ENCODE results near the gene ADGRL3. TPM values are rescaled to one million over a fixed set of nuclear protein-coding genes. Genes with fewer than 3 reads are reported as not detected.

The ADGRL3 gene
- total and polyA plus RNA-seq, 4 donors = 0.07 to 1.7 (median 0.82) TPM

GRCh38 chr4:61408861-61409260, 208.7 kb downstream of the ADGRL3 start:
- TF ChIP-seq FOXA1 (IDR thresholded peaks at IDR 0.05) = no peak
- no peak for TF ChIP-seq GABPA (IDR thresholded peaks at IDR 0.05 in 1 of 2, conservative IDR thresholded peaks at IDR 0.05 in 1 of 2)
- no peak for TF ChIP-seq HNF4G (IDR thresholded peaks at IDR 0.05)
- TF ChIP-seq RXRA (IDR thresholded peaks at IDR 0.05) = no peak
- TF ChIP-seq ZBTB33 (IDR thresholded peaks at IDR 0.05) = no peak
- no peak for TF ChIP-seq CTCF (IDR thresholded peaks at IDR 0.05; ENCODE audit: low read depth, low read length, missing input control)
- no peak for TF ChIP-seq SP1 (IDR thresholded peaks at IDR 0.05)
- no peak overlapping the region for H3K27ac ChIP-seq (ENCODE audit: low read depth in 1 of 2, low read length in 2 of 2)
- H3K27me3 ChIP-seq (ENCODE audit: control insufficient read depth in 4 of 4, insufficient read depth in 4 of 4, low read length in 3 of 4) = no peaks in the 10 kb centered on the region
- no peaks in the 10 kb centered on the region for H3K9me3 ChIP-seq (ENCODE audit: control insufficient read depth in 4 of 4, low read length in 3 of 4)
- no peaks in the 10 kb centered on the region for H3K36me3 ChIP-seq (ENCODE audit: control insufficient read depth in 4 of 4, insufficient read depth in 3 of 4, low read depth in 1 of 4, low read length in 3 of 4)
- H3K4me3 ChIP-seq (ENCODE audit: low read depth in 1 of 3, low read length in 3 of 3) = no peak overlapping the region
- DNase-seq (ENCODE audit: low spot score) = no peak
- H3K4me1 ChIP-seq (ENCODE audit: control insufficient read depth in 4 of 4, insufficient read depth in 4 of 4, low read length in 3 of 4) = no peaks in the 10 kb centered on the region
- no peak overlapping the region for H3K9ac ChIP-seq (ENCODE audit: low read depth in 1 of 2, low read length in 2 of 2)

- Histone ChIP-seq H3K27ac (ENCODE audit: low read depth in 1 of 2, low read length in 2 of 2) (no peak overlapping the region), H3K9me3 (ENCODE audit: control insufficient read depth in 4 of 4, low read length in 3 of 4) (no peaks in the 10 kb centered on the region), H3K4me3 (ENCODE audit: low read depth in 1 of 3, low read length in 3 of 3) (no peak overlapping the region), H3K9ac (ENCODE audit: low read depth in 1 of 2, low read length in 2 of 2) (no peak overlapping the region), H3K27me3 (ENCODE audit: control insufficient read depth in 4 of 4, insufficient read depth in 4 of 4, low read length in 3 of 4) (no peaks in the 10 kb centered on the region), H3K36me3 (ENCODE audit: control insufficient read depth in 4 of 4, insufficient read depth in 3 of 4, low read depth in 1 of 4, low read length in 3 of 4) (no peaks in the 10 kb centered on the region), H3K4me1 (ENCODE audit: control insufficient read depth in 4 of 4, insufficient read depth in 4 of 4, low read length in 3 of 4) (no peaks in the 10 kb centered on the region)
- no peak for TF ChIP-seq NR2F2 (IDR thresholded peaks at IDR 0.05)
- TF ChIP-seq SP1 (IDR thresholded peaks at IDR 0.05) = no peak
- TF ChIP-seq HNF4G (IDR thresholded peaks at IDR 0.05) = no peak
- no peak for TF ChIP-seq RAD21 (IDR thresholded peaks at IDR 0.05)
- TF ChIP-seq ZBTB33 (IDR thresholded peaks at IDR 0.05) = no peak
- no peak for TF ChIP-seq MAX (IDR thresholded peaks at IDR 0.05)
- TF ChIP-seq CTCF (IDR thresholded peaks at IDR 0.05; ENCODE audit: low read depth, low read length, missing input control) = no peak
- no peak for TF ChIP-seq JUND (IDR thresholded peaks at IDR 0.05)
- no peak for TF ChIP-seq ATF3 (IDR thresholded peaks at IDR 0.05)
- TF ChIP-seq REST (IDR thresholded peaks at IDR 0.05) = no peak
- no peak for TF ChIP-seq RXRA (IDR thresholded peaks at IDR 0.05)
- TF ChIP-seq GABPA (IDR thresholded peaks at IDR 0.05 in 1 of 2, conservative IDR thresholded peaks at IDR 0.05 in 1 of 2) = no peak
- TF ChIP-seq HNF4A (conservative IDR thresholded peaks at IDR 0.05) = no peak
- TF ChIP-seq YY1 (IDR thresholded peaks at IDR 0.05) = no peak
- TF ChIP-seq FOXA2 (IDR thresholded peaks at IDR 0.05) = no peak
- TF ChIP-seq EGR1 (IDR thresholded peaks at IDR 0.05; ENCODE audit: low read depth in 2 of 2) = no peak
- TF ChIP-seq TAF1 (conservative IDR thresholded peaks at IDR 0.05) = no peak
- TF ChIP-seq FOXA1 (IDR thresholded peaks at IDR 0.05) = no peak
- DNase-seq (ENCODE audit: low spot score) = no peak
- 81% methylated on average over 1 of the region's 1 CpG for WGBS
Measured at GRCh38 chr4:61411241-61411640, 211.1 kb downstream of the ADGRL3 start.

All from liver (tissue), 9 donors.